HG03066 (cell line): ENCODE data around the gene ENAM.
"Not testable (repeated sequence)": the region's sequence is repeated elsewhere in the genome, so short reads cannot be mapped to it uniquely, and the experiment has no call there.

Experiments used
- ATAC-seq: cut with Tn5 transposase; IDR thresholded peaks from one replicate; pipeline ENCODE4 v1.9.1; 2021; ENCODE audit warnings: low read depth; ENCODE audit not compliant: unreplicated experiment

Gene ENAM

DNA sequence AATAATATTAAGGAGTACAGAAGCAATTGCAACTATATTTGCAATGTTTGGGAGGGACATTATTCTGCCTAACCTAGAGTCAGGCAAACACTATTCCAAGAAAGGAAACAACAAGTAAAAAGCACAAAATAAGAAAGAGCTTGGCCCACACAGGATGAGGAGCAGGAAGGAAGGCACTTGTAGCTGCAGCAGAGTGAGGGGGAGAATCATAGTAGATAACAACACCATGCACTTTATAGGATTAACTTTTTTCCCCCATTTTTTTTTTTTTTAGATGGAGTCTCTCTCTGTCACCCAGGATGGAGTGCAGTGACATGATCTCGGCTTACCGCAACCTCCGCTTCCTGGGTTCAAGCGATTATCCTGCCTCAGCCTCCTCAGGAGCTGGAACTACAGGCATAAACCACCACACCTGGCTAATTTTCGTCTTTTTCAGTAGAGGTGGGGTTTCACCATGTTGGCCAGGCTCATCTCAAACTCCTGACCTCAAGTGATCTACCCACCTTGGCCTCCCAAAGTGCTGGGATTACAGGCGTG, 48.1 kb downstream of the ENAM start:
- no peak for ATAC-seq

- ATAC-seq = peak; percentile 76
Measured at GRCh38 chr4:70678383-70678999, 49.9 kb downstream of the ENAM start.

- no peak for ATAC-seq
Measured at GRCh38 chr4:70680934-70681333, 52.4 kb downstream of the ENAM start.

GRCh38 chr4:70681704-70682103, 53.2 kb downstream of the ENAM start:
- ATAC-seq = peak; percentile 43

- not testable (repeated sequence) for ATAC-seq
Measured at GRCh38 chr4:70682142-70682541, 53.6 kb downstream of the ENAM start.

GRCh38 chr4:70687392-70687791, 58.8 kb downstream of the ENAM start:
- ATAC-seq = no peak

GRCh38 chr4:70687821-70688794, 59.6 kb downstream of the ENAM start, which contains the start of gene UTP3:
TSS of gene UTP3 (plus strand) at chr4:70688532. CDS start at chr4:70688678, 146 bp downstream.
- ATAC-seq = peak; percentile 93

GRCh38 chr4:70688795-70689231, 60.3 kb downstream of the ENAM start:
- ATAC-seq = peak; percentile 3

- no peak for ATAC-seq
Measured at GRCh38 chr4:70691661-70692060, 63.1 kb downstream of the ENAM start.

- ATAC-seq = not testable (repeated sequence)
Measured at GRCh38 chr4:70694633-70695032, 66.1 kb downstream of the ENAM start.
